GM19397 (cell line): ENCODE data around the gene CCL16.

Experiments
- ATAC-seq: cut with Tn5 transposase; IDR thresholded peaks from one replicate; pipeline ENCODE4 v1.9.1; 2021; ENCODE audit warnings: mild to moderate bottlenecking, moderate library complexity; ENCODE audit not compliant: unreplicated experiment

The CCL16 gene

DNA sequence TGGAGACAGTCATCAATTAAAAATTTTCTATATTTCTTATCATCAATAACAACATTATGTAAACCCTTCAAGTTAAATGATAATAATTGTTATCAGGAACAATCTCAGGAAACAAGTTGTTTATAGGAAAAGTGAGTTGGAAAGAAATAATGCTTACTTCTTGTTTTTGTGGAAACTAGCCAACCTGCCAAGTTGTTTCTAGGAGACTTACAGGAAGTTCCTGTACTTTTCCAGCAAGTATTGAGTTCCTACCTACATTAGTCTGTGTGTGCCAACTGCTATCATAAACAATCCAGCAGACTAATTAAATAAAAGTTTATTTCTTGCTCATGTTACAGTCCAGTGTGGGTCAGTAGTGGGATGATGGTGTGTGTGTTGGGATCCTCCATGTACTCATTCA lies 6.9 kb upstream of the CCL16 start:
- no peak for ATAC-seq

DNA sequence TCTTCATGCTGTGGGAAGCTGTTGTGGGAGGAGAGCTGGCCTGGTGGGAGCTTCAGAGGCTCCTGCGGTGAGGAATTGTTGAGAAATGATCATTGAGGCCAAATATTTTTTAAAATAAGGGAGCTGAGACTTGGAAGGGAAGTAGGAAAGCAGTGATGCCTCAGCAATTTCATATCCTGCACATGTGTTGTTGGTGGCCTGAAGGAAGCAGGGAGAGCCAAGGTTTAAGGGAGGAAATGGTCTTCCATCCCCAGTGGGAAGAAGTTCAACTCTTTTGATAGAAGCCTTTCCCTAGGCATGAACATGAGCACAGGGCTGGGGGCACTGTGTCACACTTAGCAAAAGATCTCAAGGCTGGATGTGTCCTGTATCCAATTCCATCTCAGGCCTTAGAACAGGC lies 5.3 kb upstream of the CCL16 start, which contains the start of gene CCL14:
Gene CCL14, minus strand, starts transcription at position 87 of the 400 bp plus-strand sequence. Its CDS starts 80 bp downstream, at position 7.
- no peak for ATAC-seq

DNA sequence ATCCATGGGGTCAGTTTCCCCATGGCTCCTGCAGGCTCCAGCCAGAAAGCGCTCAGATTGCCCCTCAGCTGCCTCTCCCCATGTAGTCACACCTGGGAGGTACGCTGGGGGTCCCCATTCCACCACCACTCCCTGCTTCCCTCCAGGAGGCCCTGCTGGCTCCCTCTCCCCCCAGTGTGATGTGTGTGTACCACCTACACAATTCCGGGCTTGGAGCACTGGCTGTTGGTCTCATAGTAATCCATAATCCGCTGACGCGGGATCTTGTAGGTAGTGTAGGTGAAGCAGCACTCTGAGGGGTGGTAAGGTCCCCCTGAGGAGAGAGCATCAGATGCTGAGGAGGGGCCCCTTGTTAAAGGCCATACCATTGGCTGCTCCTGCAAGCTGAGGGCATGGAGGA lies 2.8 kb upstream of the CCL16 start:
- no peak for ATAC-seq

DNA sequence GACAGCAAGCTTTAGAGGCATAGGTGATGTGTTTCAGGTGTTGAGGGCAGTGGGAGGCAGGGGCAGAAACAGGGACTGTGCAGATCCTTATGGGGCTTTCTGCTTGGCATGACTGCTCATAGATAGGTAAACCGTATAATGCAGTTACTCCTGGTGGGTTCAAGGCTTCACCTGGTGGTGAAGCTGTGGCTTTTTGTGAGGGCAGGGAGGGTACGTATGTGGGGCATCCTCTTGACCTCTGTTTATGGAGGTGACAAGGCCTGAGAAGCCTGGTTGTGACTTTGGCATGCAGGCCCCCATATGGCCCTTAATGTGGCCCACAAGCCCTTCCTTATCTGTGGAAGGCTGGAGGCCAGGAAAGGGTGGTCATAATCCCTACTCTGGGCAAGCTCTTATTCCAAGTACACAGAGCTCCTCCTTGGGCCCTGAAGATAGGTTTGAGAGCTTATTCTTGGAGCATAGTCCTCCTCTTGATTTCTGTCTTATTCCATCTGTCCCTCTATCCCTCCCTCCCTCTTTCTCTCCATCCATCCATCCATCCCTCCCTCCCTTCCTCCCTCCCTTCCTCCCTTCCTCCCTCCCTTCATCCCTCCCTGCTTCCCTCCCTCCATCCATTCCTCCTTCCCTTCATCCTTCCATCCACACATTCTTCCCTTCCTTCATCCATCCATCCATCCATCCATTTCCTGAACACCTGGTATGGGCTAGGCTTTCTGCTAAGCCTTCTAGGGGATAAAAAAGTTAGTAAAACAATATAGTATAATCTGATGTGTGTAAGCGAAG lies 1.3 kb upstream of the CCL16 start:
- no peak for ATAC-seq

DNA sequence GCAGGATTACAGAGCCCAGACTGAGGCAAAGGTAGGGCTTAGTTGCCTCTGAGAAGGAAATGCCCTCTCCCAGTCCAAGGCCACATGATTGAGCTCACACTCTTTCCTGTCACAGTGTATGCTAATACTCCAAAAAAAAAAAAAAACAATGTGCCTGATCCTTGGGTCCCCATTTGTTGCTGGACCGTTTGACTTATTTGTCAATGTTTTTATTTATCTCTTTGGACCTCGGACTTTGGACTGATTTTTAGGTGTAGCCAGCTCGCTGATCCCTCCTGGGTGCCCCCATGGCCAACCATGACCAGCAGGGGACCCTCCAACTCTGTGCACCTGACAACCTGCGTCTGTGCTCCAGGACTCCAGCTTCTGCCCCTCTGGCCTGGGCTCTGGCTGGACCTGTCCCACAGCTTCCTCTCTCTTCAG lies 622 bp upstream of the CCL16 start:
- no peak for ATAC-seq

DNA sequence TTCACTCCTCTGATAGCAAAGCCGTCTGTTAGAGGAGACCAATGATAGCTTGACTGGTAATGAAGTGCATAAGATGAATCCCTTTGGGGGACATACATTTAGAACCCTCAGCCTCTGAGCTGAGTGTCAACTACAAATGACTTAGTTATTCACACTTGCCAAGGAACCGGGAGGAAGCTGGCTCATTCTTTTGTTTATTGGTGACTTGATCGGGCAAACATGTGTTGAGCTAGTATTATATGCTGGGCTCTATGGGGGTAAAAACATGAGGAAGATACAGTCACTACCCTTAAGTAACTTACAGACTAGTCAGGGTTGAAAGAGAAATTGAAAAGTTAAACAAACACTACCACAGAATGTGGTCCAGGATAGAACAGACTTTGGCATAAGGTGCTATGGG lies 3.0 kb downstream of the CCL16 start:
- ATAC-seq: no peak

DNA sequence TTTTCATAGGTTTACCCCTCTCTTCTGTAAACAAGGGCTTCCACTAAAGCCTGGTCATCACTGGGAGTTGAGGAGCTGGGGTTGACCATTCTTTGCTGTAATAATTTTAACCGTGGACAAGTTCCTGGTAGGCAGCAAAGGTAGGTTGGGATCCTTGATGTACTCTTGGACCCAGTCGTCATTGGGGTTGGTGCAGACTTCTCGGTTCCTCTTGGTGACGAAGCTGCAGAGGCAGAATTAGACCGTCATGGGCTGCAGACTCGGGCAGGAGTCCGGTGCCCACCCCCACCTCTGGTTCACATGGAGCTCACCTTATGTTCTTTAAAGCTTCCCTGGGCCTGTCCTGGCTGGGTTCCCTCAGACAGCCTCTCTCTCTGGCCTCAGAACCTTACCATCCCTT lies 3.8 kb downstream of the CCL16 start:
- ATAC-seq: no peak

DNA sequence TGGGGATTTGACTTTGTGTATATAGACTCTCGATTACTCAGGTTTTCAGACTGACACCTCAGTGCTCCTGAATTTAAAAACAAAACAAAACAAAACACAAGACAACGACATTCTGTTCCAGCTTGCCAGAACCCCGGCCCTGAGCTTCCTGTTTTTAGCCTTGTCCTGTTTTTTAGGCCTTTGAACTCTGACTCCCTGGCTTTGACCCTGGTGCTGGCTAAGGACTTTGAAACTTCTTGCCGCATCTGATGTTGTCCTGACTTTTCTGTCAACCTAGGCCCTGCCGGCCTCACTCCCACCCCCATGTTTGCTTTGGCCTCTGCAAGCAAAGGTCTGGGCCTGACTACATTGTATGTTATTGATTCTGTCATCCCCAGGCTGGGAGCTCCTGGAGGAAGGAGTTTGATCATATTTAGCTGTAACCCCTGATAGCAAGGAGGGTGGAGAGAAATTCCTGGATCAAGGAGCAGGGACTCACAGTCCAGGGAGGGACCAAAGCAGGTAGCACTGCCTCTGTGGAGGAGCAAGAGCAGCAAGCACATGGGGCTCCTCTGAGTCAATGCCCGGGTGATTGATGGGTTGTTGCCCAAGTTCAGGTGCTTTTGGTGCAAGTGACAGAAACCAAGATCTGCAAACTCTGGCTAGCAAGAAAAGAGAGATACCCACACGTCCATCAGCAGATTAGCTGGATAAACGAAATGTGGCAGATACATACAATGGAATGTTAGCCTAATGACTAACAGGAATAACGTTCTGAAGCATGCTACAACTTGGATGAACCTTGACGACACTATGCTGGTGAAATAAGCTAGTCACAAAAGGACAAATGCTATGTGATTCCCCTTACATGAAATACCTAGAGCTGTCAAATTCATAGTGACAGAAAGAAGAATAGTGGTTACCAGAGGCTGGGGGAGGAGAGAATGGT lies 7.7 kb downstream of the CCL16 start:
- no peak for ATAC-seq

DNA sequence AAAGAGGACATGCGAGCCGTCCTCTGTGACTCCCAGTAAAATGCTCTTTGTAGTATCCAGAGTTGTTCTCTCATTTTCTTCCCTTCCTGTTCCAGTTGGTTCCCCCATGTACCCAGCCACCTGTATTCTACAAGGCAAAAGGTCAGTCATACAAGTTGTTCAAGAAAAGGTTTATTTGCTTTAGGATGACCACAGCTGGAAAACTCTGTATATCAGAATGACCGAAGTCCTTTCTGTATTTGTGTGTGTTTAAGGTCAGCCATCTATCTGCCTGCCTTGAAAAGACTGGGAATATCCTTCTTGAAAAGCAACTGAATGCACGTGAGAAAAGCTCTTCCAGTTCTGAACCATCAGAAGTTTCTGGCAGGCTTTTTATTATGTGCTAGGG lies 8.4 kb downstream of the CCL16 start:
- no peak for ATAC-seq

DNA sequence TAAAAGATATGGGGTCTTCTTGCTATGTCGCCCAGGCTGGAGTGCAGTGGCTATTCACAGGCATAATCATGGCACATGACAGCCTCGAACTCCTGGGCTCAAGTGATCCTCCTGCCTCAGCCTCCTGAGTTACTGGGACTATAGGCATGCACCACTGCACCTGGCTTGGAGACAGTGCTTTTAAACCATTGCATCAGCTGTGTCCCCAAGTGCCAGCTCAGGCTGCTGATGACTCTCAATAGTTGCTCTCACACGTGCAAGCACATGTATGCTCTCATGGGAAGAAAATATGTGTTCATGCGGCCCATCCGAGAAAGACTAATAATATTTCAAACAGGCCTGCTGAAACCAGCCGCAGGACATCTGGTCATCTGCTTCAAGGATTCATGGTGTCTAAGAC lies 8.8 kb downstream of the CCL16 start:
- no peak for ATAC-seq

DNA sequence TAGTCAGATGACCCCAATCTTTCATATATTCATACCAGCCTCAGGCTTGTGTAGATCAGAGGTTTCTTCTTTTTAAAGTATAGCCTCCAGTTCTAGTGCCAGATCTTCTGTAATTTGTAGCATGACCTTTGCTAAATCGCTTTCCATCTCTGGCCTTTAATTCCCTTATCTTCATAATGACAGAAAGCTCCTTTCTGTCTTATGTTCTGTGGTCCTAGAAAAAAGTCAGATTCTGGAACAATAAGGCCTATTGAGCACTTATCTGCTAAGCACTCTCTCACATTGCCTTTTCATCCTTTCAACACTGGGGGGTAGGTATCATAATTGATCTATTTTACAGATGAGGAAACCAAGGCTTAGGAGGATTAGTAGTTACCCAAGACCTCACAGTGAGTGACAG lies 9.2 kb downstream of the CCL16 start:
- no peak for ATAC-seq

DNA sequence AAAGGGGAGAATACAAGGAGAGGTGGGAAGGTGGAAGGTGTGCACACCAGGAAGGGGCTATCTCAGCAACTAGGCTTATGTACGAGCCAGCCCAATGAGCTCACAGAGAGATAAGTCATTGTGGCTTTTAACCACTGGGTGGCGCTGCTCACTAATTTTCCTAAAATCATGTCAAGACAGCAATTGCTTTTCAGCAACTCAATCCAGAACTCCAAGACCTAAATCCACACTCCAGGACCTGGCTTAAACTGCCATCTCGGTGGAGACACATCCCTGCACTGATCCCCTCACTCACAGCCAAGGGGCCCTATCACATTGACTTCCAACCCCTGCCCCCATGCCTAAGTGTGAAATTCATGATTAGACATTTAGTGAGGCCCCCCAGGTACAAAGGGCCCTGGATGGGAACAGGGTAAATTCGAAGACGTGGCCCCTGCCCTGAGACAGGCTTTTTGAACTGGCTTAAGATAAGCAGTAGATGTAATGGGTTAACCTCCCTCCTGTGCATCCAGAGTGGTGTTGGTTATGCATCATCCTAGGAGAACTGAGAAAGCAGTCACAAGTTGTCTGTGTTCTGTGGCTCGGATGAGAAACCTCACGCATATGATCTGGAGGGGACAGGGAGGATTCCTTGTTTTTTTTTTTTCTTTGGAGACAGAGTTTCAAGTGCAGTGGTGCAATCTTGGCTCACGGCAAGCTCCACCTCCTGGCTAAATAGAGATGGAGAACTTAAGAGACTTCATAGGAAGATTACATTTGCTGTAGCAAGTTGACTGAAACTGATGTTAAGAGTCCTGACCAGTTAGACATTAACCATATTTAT lies 11.5 kb downstream of the CCL16 start:
- ATAC-seq: no peak

DNA sequence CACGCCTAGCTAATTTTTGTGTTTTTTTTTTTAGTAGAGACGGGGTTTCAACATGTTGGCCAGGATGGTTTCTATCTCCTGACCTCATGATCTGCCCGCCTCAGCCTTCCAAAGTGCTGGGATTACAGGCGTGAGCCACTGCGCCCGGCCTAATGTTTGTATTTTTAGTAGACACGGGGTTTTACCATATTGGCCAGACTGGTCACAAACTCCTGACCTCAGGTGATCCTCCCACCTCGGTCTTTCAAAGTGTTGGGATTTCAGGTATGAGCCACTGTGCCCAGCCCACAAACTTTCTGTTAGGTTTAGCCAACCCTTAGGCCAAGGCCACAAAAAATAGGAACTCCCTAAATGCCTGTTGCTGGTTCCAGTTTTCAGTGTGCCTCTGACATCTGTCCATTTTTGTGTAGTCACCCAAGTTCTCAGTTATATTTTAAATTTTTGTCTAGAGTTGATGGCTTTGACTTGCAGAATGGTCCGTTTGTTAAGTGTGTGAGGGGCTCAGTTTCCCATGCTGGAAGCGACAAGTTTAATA lies 12.7 kb downstream of the CCL16 start:
- no peak for ATAC-seq

DNA sequence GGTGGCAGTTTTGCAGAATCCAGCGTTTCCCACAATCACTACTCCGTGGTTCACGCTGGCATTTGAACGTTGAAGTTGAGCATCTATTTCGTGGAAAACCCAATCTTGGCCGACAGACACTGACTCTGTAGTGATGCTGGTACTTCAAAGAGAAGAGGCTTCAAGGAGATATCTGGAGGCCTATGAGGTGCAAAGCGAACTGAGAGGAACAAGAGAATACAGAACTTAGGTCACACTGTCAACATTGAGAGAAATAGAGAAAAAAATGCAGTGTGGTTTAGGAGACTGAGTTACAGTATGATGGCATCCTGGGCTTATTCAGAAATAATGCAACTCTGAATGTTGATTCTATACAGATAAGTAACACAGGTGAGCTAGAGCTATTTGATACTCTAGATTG lies 16.0 kb downstream of the CCL16 start:
- no peak for ATAC-seq

DNA sequence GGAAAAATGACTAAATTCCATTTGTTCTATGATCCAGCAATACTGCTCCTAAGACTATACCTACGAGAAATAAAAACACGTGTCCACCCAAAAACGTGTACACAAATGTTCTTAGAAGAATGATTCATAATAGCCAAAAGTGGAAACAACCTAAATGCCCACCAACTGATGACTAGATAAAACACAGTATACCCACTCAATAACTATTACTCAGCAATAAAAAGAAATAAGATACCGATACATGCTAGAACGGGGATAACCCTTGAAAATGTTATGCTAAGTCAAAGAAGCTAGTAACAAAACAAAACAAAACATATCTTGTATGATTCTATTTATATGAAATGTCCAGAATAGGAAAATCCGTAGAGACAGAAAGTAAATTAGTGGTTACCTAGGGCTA lies 17.6 kb downstream of the CCL16 start:
- ATAC-seq: no peak

DNA sequence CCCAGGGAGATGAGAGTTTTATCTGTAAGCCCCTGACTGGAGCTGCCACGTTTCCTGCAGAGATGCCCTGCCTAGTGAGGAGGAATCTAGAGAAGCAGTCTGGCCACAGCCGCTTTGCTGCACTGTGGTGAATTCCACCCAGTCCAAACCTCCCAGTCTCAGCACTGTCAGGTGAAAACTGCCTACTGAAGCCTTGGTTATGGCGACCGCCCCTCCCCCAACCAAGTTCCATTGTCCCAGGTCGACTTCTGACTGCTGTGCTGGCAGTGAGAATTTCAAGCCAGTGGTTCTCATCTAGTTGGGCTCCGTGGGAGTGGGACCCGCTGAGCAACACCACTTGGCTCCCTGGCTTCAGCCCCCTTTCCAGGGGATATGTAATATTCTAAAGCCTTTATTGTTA lies 27.6 kb downstream of the CCL16 start:
- no peak for ATAC-seq

DNA sequence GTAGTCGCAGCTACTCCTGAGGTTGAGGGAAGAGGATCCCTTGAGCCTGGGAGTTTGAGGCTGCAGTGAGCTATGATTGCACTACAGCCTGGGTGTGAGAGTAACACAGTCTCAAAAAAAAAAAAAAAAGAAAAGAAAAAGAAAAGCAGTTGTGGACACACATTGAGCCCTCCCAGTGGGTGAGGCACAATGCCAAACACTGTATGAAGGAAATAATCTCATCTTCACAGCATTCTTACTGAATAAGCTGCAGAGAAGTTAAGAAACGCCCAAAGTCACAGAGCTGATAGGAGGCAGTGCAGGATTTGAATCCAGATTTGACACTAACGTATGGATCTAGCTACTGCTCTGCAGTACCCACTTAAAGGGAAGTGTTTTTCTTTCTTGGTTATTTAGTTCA lies 31.9 kb downstream of the CCL16 start:
- ATAC-seq: no peak

DNA sequence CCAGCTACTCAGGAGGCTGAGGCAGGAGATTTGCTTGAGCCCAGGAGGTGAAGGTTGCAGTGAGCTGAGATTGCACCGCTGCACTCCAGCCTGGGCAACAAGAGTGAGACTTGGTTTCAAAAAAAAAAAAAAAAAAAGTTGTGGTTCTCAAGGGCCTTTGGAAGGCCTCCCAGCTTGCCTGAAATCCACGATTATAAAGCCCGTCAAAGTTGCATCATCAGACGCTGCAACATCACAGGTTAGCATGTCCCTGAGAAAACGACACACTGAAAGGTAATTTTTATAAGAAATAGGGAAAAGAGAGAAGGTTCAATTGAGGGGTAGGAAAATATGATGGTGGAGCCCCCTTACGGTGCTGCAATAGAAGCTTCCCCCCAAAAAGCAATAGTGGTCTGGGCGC lies 33.2 kb downstream of the CCL16 start:
- ATAC-seq: no peak

DNA sequence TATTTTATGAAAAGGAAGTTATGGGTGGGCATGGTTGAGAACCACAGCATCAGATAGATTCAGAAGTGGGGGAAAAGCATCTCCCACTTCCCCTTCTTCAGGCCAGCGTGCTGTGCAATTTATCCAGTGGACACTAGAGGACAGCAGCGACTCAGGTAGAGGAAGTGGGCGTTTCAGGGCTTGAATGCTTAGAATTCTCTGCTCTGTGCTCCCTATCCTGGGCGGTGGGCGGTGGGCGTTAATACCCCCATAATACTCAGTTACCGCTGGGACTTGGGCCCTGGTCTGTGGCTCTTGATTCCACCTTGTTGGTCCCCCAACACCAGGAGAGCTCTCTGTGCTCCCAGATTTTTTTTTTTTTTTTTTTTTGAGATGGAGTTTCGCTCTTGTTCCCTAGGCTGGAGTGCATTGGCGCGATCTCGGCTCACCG lies 34.1 kb downstream of the CCL16 start:
- ATAC-seq: no peak

DNA sequence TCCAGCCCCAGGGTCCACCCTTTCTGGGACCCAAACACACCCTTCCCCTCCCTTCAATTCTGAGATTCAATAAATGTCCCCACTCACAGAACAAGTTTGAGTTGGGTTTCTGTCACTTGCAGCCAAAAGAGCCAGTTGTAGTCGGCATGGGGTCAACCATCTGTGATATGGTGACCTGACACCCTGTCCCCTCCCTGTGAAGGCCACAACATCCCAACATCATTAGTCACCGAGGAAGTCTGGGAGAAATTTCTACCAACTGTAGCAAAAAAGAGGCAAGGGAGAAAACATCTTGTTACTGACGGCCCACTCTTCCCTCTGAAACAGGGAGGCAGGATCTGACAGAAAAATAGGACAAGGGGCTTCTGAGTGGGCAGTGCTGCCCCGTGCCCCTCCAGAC lies 37.1 kb downstream of the CCL16 start:
- ATAC-seq: no peak

DNA sequence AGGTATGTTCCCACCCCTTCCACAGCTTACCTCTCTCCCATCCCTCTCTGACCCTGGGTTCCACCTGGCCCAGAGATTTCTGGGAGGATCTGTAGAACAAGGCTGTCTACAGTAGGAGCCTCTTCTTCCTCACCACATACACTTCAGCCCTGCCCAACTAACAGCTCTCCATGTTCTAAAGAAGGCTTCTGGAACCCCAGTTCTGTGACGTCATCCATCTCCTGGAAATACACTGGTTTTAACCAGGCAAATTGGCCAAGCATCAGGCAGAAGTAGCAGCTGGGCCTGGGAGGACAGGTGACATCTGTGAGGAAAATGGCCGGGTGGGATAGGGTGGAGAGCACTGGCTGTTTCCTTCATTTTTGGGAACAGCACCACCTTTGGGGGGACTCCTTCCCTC lies 37.8 kb downstream of the CCL16 start, which contains the start of gene LYZL6:
Gene LYZL6, minus strand, starts transcription at position 177 of the 400 bp plus-strand sequence. CDS start 4,357 bp downstream, outside the sequence.
- no peak for ATAC-seq
